CD4-positive, alpha-beta T cell treated with Interleukin-1 beta for 1 hour (primary cell): Measurements from ENCODE around the gene GALNT9.

Experiments used
- DNase-seq, 2 donors: peaks; one replicate each; pipeline ENCODE4 v3.0.0-alpha.2; 2020 to 2022

GALNT9 gene

DNA sequence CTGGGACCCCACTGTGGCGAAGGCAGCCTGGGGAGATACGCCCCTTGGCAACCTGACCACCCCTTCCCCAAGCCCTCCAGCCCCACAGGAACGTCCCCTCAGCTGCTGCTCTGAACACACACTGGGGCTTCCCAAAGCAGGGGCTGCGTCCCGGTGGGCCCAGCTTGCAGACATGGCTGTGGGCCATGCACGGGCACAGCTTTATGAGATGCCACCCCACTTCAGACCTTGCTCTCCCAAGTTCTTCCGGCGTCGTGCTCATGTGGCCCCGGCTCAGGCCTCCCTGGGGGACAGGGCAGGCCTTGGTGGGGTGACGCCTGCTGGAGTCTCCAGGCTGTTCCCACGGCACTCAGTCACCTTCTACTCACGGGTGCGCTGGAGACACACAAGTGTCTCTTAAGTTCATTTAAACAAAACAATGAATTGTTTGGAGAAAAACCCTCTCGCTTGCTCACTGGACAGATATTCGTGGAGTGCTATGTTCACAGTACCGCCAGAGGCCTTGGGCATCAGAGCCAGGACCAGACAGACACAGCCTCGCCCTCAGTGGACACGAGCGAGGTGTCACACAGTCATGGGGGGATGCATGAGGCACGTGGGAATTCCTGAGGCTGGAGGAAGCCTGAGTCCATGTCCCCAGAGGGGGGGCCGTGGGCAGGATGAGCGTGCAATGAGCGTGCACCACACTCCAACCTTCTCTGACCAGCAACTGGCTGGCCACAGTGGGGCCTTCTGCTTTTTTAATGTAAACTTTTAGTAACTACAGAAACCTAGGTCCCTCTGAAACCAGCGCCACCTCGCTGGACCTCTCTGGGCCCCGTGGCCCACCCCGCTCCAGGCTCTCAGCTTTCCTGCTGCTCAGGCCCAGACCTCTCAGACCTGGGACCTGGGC, 4.3 kb downstream of the GALNT9 start:
- no peak for DNase-seq

DNA sequence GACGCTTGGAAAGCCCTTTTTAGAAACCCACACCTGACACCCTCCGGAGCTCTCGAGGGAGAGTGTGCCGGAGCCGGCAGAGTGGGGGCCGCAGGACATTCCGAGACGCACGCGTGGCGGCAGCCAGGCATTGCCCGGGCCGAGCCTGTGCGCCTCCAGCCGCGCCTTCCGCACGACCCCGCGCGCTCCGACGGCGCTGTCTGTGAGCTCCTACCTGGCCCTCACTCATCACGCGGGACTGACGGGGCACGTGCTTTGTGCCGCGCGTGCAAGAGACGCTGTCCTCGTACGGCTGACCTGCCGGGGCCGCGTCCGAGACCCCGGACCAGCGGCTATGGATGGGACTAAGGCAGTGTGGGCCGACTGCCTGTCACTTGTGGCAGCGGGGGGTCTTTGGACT, 5.2 kb downstream of the GALNT9 start:
- no peak for DNase-seq

DNA sequence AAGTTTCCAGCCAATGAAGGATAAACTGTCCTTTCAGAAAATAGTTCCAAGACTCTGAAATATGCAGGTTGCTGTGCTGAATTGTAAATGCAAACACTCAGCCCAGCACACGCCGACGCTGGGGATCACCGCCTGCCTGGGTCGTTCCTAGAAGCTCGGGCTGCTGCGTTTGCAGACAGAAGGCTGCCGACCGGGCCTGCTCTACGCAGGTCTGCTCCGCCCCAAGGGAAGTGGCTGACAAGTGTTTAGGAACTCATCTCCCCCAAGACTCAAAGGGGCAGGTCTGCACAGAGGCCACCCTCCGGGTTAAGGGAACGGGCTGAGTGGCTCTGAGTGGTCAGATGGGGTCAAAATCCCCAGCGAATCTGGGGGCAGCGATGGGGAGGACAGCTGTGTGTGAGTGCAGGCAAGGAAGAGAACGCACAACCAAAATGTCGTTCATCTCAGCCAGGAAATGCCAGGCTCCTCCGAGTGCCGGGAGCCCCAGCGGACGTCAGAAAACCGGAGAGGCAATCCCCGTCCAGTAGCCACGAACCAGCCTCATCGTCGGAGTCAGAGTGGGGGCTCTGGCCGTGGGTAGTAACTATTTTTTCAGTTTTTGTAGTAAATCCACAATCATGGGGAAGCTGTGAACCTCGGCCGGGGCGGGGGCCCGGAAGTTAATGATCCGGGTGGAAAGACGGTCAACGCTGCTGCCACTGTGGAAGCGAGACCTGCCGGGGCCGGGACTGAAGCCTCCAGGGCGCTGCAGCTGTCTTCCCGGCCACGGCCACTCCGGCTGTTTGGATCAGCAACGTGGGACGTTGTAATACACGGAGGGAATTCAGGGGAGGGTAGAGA, 6.0 kb downstream of the GALNT9 start:
- DNase-seq, result no peak

DNA sequence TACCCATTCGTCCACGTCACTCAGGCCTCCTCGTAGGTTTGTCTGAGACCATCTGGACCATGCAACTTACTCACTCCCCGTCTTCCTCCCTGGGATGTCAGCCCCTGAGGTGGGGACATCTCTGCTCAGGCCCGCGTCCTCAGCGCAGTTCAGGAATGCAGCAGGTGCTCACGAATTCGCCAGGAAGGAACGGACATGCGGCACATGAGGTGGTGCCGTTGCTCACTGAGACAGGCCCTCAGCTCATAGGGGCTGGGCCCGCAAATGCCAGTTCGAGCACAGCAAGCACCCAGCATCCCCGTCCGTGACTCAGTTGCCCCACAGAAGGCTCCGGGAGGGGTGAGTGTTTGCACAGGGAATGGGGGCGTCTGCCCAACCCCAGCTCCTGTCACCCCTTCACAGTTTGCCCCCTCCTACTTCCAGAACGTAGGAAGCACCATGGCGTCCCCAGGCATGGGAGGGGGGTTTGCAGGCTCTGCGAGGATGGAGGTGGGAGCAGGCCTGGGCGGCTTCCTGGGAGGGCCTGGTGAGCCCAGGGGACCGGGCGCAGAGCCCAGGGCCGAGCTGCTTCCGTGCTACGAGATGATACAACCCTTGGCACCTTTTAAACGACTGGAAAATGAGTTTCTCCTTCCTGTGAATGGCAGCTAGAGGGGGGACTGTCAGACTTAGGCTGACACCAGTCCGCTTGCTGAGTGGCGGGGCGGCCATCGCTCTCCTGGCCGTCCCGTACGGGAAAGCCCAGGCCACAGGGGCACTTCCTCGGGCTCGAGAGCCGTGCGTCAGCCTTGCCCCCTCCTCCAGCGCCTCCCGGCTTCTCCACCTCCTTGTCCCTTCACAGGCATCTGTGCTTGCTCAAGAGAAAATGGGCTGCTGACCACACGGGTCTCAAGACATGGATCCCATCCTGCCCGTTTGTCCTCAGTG, 6.9 kb downstream of the GALNT9 start:
- DNase-seq, result no peak

DNA sequence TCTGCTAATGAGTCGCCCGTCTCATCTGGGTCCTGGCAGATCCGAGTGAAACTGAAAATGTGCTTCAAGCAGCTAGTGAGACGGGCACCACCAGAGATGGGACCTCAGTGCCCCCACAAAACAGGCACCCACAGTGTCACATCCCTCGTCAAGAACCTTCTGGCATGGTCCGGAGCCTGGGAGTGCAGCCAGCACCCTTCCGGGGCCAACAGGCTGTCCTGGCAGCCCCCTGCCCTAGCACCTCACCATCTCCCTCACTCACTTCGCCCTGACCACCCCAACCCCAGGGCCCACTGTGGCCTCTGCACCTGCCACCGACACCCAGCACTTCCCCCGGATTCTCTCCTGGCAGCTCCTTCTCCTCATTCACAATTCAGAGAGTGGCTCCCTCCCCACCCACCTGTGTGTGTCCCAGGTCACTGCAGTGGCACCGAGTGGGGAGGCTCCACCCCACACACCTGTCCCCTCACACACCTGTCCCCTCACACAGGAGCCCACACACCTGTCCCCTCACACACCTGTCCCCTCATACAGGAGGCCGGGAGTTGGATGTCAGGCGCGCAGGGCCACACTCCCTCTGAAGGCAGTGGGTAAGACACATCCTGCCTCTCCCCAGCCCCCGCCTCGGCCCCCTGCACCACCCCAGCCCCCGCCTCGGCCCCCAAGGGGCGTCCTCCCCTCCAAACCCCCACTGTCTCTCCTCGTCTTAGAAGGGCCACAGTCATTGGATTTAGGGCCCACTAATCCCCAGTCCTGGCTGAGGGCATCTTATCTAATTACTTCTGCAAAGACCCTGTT, 7.9 kb downstream of the GALNT9 start:
- DNase-seq, result no peak

DNA sequence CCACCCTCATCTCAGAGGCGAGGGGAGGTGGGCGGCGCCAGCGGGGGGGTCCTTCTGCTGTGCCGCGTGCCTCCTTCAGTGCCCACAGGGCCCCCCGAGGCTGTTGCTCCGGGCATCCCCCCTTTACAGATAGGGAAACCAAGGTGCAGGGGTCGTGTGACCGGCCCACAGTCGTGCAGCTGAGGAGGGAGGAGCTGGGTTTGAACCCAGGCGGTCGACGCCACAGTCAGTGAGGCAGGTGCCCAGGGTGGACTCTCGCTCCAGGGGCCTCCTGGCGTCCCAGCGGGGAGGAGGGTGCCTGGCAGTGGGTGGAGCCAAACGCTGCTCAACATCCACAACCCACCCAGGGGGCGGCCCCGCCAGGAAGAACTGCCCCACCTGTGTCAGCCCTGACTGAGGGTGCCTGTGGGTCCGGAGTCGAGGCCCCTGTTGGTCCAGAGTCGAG, 8.6 kb downstream of the GALNT9 start:
- no peak for DNase-seq

DNA sequence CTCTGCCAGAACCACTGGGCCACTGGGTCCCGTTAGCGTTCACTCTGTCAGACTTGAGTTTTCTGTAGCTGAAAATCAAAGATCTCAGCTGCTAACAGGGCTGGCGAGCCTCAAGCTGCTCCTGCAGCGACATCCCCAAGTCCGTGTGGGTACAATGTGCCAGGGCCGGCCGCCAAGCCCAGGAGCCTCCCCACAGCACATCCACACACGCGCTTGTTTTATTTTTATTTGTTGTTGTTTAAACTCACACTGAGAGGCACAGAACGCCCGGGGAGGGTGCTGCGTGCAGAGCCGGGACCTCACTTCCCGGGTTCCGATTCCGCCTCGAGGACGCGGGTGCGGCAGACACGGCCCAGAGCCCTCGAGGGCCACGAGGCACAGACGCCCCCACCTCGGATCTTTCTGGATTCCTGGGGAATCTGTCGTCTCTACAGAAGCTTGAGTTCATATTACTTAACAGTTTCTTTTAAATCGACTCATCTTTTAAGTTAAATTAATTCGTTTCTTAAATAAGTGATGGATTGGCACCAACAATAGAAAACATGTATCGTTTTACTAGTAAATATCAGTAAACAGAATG, 9.3 kb downstream of the GALNT9 start:
- no peak for DNase-seq

DNA sequence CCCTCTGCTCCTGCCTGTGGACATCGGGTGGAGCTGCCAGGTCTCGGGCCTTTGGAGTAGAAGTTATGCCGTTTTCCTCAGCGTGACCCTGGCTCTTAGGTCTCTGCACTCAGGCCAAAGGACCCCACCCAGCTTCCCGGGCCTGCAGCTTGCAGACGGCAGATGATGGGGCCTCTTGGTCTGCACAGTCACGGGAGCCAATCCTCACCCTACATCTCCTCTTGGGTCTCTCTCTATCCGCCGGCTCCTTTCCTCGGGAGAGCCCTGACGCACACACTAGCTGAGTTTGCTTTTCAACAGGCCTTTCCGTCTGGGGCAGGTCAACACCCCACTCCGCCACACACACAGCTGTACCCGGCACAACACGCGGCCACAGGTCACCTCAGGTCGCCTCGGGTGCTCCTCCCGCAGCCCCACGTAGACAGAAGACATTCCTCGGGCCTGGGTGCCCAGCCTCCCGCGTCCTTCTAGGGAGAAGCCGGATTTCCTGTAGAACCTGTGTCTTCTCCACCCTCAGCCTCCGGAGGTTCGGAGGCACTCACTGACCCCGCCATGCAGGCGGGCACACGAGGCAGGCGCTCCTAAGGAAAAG, 9.9 kb downstream of the GALNT9 start:
- no peak for DNase-seq

DNA sequence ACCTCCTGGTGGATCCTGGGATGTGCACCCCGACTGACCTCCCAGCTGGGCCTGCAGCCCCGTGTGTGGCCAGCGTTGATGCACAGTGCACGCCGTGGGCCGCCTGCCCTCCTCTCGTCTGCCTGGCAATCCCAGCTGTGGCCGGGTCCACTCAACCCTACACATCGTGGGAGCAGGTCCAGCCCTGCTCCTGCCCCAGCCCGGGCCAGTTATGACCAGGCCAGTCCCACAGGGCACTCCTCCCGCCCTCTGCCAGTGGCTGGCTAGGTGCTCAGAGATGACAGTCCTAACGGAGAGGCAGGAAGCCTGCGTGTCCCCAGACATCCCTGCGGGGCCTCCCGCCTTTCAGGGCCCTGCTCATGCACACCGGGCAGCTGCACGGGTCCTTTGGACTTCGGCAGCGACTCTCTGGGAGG, 10.8 kb downstream of the GALNT9 start:
- DNase-seq, result no peak

DNA sequence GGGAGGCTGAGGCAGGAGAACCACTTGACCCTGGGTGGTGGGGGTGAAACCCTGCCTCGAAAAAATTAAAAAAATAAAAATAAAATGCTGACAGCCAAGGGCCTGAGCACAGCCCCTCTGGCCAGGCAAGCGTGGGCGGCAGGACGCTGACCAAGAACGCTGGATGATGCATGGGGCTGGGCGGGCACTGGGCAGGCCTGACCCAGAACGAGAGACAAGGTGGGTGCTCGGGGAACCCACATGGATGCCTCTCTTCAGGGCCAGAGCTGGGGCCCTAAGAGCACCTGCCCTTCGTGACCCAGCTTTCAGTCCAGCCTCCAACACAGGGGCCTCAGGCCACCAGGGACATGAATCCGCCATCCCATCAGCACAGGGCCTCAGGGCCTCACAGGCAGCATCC, 11.3 kb downstream of the GALNT9 start:
- no peak for DNase-seq

DNA sequence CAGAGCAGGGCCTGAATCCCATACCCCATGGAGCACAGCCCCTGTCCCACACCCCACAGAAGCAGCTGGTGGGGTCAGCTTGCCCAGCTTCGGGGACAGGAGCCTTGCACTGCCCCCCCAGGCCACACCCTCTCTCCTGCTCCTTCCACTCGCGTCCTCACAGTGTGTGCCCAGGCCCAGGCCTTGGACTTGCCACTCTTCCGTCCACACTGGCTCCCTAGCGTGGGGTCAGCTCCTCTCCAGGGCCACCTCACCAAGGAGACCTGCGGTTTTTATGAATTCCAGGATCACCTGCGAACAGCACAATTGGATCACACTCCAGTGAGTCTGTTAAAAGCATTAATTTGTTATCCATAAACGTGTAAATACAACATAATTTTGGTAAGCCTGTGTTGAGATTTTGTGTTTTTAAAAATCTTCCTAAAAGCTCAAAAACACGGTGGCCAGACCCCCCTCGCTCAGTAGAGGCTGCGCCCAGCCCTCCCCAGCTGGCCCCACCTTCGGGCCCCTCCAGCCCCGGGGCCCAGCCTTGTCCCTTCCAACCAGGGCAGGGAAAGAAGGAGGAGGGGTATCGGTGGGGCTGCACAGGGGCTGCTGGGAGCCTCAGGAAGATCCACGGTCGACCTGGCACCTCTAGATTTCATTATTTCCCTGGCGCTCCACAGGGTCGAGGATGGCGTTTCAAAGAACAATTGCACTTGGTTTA, 12.0 kb downstream of the GALNT9 start:
- no peak for DNase-seq

DNA sequence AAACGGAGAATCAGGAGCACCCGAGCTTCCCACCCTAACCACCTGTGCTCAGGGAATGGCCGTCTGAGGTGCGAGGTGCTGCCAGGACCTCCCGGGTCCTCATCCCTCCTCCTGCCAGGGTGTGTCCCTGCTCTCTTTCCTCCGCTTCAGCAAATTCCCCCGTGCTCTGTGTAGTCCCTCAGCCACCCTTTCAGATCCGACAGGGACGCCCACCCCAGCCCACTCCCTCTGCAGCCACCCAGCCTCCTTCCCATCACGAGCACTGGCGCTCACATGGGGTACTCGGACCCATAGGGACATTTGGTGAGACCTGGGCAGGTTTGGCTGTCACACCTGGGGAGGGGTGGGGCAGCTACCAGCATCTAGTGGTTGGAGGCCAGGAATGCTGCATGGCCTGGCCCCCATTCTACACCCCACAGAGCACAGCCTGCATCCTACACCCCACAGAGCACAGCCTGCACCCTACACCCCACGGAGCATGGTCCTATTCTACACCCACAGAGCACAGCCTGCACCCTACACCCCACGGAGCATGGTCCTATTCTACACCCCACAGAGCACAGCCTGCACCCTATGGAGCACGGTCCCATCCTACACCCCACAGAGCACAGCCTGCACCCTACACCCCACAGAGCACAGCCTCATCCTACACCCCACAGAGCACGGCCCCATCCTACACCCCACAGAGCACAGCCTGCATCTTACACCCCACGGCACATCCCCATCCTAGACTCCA, 12.7 kb downstream of the GALNT9 start:
- no peak for DNase-seq

DNA sequence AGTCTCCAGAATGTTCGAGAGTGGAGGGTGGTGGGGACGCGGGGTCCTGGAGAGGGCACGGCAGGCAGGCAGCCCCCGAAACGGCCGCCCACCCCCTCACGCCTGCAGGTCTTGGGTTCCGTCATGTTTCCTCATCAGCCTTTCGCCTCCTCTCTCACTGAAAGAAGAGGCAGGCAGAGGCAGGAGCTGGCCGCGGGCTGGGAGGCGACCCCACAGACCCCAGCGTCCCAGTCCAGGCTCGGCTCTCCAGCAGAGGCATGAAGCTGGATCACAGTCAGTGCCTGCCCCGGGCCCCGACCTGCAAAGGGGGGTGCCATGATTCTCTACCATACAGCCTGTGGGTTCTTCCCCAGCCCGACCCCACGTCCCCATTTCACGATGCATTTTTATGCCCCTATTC, 13.4 kb downstream of the GALNT9 start:
- no peak for DNase-seq

DNA sequence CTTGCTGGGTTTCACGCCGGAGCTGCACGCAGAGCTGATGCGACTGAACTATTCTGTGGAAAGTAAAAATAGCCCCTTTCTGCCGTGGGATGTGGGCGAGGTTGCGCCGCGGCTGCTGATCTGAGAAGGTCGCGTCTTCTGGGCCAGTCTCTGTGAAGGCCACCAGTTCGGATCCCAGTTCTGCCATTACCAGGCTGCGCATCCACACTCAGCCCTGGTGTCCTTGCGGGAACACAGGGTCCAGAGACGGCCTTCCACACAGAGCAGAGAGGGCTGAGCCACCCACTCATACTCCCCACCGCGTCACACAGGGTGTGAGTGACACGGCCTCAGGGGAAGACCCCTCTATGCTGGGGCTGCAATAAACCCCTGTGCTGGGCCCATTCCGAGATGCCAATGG, 13.9 kb downstream of the GALNT9 start:
- no peak for DNase-seq

DNA sequence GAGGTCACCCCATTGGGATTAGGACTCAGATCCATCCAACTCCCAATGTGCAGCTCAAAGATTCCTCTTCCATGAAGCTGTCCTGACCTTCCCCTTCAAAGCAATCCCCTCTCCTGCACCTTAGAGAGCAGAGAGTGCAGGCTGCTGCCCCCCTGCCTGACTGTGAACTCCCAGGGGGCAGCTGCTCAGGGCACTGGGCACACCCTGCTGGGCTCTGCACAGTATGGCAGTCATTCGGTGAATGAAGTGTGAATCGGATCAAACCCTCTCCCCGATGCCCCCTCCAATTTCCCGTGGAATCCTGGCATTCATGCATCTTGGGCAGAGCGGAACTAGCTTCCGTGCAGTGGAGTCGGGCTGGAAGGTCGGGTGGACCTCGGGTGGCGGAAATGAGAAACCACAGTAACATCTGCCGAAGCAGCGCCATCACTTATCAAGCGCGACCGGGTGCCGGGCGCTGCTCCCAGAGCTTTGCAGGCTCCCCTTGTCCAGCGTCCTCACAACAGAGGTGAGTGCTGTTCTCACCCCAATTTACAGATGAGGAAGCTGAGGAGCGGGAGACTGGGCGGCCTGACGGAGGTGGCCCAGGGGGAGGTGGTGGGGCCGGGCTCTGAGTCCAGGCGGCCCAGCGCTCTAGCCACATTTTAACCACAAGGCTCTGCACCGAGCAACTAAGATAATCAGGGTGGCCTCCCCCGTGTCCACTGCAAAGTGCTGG, 14.7 kb downstream of the GALNT9 start:
- DNase-seq, result no peak

DNA sequence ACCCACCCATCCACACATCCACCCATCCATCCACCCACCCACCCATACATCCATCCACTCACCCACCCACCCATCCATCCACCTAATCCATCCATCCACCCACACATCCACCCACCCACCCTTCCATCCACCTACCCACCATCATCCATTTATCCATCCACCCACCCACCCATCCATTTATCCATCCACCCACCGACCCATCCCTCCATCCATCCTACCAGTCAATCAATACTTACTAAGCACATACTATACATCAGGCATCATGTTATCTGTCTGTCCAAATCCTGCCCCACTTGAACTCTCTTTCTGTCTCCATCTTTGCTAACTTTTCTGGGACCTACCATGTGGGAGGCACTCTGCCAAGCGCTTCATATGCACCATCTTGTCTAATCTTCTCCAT, 15.4 kb downstream of the GALNT9 start:
- DNase-seq, result no peak

DNA sequence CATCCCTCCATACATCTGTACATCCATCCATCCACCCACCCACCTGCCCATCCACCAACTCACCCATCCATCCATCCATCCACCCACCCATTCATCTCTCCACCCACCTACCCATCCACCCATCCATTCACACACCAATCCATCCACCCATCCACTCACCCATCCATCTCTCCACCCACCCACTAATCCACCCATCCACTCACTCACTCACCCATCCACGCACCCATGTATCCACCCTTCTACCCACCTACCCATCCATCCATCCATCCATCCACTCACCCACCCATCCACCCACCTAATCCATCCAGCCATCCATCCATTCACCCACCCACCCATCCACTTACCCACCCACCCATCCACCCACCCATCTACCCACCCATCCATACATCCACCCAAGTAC, 16.2 kb downstream of the GALNT9 start:
- DNase-seq, result no peak

DNA sequence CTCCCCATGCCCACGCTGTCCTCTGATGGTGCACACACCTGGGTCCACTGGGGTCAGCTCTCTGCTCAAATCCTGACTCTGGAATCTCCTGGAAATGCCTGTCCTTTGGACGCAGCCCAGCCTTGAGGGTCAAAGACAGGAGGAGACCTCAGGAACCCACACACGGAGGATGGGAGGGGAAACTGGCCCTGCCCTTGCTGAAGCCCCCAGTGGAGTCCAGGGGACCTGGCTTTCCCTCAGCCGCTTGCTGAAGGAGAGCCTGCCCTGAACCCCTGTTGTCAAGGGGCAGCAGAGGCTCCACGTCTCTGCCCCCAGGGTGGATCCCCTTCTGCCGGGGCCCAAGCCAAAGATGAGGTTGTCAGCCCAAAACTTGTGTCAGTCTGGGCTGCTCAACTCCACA, 16.9 kb downstream of the GALNT9 start:
- DNase-seq, result no peak
